ENCODE measurements around the gene THOC7.
A peak's percentile ranks its signal among the peaks of the same experiment; 100 is the strongest.

Gene THOC7

DNA sequence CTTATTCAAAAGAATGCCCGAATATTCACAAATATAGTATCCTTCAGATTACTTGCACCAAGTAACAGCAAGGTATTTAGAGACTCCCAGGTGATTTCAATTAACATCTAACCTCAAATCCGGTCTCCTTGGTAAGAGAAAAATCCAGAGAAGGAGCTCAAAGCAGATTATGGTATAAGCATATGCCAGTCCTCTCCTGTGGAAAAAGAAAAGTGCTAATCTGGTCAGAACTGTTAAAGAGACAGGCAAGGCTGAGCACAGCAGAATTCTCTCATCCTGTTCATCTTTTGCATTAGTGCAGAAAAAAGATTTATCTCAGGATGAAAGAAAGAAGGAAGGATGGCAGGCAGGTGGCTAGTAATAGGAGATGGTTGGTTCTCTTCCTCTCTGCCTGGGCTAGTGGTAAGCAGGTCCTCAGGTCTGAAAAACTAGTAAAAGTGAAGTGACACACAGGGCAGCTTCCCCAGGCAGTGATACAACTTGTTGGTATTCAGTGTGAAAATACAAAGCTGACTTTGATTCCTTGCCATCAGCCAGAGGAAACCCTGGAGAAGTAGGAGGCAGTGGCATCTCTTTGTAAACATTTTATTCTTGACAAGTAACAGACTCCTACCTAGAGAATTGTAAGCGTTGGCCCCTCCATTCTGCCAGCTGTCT, 14.3 kb upstream of the THOC7 start:
- no peak for DNase-seq

DNA sequence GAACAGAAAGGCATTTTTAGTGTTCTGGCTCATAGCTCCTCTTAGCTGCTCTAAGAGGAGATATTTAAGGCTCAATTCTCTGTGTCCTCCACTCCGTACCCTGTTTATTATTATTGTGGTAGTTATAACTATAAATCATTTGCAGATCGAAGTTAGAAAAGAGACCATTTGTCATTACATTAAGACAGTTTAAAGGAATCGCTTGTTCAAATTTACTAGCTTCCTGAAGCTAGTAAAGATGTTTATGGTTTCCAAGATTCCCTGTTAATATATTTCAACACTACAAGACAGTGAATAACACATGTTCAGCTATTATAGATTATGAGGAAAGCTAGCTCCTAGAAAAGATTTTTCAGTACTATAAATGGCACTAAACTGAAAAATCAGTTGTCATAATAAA, 12.7 kb upstream of the THOC7 start:
- no peak for DNase-seq

DNA sequence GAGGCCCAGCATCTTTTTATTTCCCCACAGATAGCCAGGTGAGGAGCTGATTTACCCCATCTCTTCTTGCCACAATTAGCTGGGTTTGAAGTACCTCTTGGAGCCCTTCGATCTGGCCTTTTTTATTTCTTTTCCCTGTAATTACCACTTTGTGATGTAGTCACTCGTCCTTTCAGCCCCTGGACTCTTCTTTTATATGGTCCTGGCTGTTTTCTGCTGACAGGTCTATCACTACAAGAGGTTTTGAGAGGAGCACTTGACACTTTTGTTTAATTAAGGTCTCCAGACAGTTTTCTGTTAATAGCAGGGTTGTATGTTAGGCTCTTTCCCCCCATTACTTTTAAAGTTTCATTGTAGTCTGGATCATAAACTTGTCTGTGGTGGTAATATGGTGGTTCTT, 11.9 kb upstream of the THOC7 start:
- DNase-seq, result no peak

DNA sequence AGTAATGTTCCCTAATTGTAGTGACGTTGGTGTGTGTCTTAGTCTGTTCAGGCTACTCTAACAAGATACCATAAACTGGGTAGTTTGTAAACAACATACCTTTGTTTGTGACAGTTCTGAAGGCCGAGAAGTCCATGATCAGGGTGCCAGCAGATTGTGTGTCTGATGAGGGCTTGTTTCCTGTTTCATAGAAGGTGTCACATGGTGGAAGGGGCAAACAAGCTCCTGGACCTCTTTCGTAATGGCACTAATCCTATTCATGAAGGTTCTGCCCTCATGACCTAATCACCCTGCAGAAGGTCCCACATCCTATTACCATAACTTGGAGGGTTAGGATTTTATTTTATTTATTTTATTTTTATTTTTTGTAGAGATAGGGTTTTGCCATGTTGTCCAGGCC, 11.2 kb upstream of the THOC7 start:
- DNase-seq, result no peak

DNA sequence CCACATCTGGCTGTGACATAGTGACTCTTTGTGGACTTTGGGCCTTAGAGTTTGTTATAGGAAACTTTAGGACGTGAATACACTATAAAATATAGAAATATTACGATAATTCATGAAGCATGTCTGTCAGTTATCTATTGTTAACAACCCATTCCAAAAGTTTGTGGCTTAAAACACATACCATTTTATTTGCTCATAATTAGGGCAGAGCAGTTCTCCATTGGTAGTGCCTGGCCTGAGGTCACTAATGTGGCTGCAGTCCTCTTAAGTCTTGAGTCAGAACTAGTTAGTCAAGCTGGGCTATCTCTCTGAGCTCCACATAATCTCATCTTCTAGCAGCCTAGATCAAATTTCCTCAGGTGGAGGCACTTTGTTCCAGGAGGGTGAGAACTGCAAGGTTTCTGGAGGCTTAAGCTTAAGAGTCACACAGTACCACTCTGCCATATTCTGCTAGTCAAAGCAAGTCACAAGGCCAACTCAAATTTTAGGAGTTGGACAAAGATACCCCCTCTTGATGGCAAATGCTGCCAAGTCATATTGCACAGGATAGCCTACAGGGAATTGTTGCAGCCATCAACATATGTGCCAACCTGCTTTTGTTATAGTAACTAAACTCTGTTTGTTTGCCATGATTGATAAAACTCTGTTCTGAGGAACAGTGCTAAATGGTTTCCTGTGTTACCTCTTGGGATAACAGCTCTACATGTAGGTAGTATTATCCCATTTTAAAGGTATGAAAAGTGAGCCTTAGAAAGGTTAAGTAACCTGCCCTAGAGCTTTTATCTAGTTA, 8.7 kb upstream of the THOC7 start:
- no peak for DNase-seq

DNA sequence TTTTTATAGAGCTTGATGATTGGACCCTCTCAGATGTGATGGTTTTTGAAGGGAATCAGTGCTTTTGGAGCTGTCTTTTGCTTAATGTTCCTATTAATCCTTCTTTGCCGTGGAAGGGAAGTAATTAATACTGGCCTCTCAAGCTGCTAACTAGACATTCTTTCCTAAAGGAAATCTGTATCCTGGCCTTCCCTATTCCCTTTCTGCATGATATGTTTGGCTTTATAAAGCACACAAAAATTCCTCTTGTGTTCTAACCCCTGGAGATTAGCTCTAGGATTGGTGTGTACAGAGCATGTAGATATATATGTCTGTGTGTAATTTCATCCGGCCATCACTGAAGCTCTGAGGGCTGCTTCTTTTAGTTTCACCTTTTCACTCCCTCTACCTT, 7.0 kb upstream of the THOC7 start:
- no peak for DNase-seq

DNA sequence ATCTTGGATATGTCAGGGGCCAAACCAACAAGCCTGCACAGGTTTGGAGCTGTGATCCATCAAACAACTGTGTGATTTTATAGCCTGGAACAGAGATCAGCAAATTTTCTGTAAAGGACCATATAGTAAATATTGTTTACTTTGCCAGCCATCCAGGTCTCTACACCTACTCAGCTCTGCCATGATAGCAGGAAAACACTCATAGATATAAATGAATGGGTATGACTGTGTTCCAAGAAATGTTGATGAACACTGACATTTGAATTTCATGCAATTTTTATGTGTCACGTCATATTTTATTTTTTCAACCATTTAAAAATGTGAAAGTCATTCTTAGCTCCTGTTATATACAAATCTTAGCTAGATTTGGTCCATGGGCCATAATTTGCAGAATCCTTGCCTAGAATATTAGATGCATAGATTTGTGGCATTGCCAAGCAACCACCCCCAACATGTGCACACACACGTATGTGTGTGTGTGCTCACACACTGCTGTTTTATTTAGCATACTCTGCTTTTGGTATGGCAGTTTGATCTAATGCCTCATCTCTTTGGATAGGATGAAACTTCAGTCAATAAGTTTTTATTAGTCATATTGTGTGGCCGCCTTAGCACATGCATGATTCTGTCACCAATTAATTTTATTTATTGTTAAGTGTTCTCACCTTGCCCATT, 6.5 kb upstream of the THOC7 start:
- DNase-seq, result no peak

DNA sequence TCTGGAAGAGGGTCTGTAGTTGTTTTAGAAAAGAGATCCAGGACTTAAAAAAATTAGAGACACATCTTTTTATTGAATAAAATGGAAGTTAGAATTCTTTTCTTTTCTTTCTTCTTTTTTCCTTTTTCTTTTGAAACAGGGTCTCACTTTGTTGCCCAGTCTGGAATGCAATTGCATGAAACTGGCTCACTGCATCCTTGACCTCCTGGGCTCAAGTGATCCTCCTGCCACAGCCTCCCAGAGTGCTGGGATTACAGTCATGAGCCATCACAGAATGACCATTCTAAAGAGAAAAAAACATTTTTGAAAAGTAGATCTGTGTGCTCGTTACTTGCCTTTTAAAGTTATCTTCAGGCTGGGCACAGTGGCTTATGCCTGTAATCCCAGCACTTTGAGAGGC, 3.6 kb upstream of the THOC7 start:
- DNase-seq, result no peak

DNA sequence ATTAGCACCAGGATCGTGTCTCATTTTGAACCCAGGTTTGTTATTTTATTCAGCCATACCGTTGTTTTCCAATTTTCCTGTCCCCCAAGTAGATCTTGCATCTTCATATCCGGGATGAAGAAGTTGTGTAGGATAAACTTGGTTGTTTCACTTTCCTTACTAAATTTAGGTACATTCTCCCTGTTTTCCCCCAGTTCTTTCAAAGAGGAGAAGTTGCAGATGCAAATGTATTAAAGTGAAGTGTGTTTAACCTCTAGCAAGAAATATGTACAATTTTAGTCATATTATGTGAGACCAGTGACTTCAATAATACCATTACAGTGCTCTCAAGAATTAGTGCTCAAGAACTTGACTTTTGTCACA, 1.3 kb upstream of the THOC7 start:
- DNase-seq, result no peak

DNA sequence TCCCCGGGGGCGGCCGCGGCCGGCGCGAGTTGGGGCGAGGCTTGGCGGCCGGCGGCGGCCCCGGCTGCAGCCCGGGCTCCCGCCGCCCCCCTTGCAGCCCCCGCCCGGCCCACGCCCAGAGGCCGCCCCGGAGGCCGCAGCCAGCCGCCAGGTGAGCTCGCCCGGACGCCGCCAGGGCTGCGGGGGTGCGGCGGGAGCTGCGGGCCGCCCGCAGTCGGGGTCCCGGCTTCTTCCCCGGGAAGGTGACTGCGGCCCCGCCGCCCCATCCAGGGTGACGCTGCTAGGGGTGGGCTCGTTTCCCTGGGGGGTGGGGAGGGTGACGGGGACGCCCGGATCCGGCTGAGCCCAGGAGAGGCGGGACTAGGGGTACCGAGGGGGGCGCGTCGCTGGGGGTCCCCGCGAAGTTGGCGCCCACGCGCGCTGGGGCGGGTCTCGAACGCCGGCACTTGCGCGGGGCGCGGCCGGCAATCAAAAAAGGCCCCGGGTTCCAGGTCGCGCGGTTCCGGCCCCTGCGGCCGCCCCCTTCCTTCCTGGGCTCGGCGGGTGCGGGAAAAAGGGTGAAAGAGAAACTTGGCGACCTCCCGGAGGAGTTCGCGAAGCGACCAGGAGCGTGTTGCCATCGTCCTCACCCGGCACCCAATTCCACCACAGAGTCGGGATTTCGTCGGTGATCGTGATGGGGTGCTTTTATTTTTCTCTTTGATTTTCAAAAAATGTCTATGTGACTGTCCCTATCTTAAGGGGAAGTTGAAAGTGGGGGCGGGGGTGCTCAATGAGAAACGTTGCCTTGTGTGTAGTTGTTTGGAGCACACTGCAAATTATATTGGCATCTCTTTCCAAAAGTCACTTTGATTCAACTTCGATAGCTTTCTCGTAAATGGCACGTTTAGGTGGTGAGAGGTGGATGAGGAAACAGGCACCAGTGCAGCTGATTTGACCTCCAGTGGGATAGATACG, 681 bp upstream of the THOC7 start:
- peak in 3 of 4 experiments; percentile 12 to 36 (median 24) for DNase-seq

DNA sequence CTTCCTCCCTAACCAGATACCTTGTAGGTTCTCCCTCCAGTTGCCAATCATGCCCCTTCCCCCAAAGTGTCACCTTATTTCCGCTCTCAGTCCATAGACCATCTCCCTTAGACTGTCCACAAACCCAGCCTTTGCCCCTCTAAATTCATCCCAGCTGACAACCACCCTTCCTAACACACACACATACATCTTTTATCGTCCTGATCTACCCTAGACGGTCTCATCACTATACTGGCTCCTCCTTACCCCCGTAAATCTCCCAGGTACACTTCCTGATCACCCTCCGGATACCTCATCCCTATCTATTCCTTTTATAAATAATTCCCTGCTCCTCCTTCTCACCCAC, 828 bp downstream of the THOC7 start:
- no peak for DNase-seq

DNA sequence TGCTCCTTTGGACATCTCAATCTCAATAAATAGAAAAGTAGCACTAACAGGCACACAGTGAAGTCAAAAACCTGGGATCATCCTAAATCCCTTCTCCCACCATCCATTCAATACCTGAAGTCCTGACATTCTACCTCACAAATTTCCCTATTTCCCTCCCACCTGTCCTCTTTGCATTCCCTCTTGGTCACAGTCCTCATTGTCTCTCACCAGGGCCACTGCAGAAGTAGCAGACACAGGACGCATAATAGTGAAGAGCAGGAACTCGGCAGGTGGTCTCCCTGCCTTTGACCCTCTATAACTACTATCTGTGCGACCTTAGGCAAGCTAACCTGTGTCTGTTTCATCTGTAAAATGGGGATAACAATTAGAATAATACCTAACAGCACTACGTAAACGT, 2.3 kb downstream of the THOC7 start:
- no peak for DNase-seq

DNA sequence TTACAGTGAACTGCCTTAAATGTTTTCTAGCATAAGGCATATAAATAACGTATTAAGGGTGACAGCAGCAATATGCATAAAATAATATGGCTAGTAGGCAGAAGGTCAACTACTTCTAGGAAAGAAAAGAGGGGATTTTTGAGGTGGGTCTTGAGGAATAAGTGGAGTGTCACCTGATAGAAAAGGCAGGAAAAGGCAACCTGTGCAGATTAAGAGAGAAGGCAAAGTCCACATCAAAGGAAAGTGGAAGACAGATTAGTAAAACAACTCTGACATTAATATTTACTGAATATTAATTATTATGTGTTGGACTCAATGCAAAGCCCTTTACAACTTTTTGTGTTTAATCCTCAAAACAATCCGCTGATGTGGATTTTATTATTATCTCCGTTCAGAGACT, 2.8 kb downstream of the THOC7 start:
- DNase-seq, result no peak

DNA sequence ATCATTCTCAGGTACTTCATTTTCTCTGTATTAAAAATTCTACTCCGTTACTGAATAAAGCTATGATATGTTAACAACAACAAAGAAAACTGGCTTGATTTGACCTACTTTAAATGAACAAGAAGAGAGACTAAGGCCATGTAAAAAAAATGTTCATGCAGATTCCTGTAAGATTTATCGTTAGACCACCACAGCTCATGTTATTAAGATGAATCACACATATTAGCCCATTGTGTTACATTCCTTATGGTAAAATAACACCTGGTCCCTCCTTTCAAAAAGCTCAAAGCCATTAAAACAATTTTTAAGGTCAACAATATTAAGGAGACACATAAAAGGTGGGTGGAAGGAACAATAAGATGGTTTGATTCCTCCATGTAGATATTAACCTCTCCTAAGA, 6.3 kb downstream of the THOC7 start:
- no peak for DNase-seq

DNA sequence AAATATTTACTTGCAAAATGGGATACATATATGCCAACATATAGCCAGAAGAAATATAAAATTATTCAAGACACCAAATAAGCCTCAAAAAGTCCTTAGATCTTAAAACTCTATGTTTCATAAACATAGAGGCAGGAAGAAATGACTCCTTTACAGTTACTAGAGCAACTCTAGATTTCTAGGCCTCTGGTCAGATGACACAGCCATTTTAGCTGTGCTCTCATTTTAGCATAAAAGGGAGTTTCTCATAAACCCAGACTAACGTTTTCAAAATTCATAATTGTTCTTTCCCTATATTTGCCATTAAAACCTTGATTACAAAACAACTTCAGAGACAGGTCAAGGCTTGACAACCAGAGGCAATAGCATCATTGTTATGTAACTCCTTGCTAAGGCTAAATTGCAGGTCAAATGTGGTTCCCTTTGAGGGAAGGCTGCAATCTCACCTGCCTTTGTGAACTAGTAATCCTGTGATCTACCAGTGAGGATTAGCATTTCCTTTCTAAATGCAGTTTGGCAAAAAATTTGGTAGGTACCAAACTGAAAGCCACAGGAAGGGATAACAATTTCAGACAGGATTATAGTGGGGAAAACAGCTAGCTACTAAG, 8.2 kb downstream of the THOC7 start:
- no peak for DNase-seq

DNA sequence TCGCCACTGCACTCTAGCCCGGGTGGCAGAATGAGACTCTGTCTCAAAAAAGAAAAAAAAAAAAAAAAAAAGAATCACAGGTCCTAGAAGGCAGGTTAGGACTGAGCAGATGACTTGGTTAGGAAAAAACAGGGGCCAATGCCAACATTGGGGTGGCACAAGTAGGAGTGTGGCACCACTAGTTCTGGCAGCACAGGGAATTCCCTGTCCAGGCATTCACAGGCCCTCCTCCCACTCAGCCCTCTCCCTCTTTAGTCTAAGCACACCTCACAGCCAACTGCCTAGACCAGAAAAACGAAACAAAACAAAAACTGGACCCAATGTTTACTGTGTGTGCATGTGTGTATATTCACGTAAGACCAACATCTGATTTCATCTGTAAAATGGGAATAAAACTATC, 10.5 kb downstream of the THOC7 start:
- DNase-seq, result no peak

DNA sequence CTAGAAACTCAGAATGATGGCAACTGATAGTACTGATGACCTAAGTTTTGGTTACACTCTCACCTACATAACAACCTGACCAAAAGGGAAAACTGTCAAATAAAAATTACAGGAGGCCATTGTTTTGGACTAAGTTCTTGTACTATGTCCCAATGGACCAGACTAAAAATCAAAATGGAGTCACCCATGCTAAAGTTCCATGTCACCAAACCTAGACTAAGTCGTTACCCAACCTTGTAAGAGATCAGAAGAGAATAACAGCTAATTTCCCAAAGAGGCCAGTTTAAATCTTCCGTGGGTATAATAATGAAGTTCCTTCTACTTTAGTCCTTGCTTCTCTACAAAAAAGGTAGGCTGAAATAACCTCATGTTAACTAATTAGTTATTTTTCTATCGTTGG, 12.3 kb downstream of the THOC7 start:
- no peak for DNase-seq

DNA sequence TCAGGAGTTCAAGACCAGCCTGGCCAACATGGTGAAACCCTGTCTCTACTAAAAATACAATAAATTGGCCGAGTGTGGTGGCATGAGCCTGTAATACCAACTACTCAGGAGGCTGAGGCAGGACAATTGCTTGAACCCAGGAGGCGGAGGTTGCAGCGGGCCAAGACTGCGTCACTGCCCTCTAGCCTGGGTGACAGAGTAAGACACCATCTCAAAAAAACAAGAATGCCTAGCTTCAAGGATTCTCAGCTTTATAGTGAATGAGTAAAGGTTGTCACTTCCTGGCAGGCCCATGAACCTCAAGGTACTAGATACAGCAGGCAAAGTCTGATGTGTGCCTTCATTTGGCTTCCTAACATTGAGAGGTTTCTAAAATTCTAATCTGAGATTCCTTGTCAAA, 14.4 kb downstream of the THOC7 start:
- no peak for DNase-seq

DNA sequence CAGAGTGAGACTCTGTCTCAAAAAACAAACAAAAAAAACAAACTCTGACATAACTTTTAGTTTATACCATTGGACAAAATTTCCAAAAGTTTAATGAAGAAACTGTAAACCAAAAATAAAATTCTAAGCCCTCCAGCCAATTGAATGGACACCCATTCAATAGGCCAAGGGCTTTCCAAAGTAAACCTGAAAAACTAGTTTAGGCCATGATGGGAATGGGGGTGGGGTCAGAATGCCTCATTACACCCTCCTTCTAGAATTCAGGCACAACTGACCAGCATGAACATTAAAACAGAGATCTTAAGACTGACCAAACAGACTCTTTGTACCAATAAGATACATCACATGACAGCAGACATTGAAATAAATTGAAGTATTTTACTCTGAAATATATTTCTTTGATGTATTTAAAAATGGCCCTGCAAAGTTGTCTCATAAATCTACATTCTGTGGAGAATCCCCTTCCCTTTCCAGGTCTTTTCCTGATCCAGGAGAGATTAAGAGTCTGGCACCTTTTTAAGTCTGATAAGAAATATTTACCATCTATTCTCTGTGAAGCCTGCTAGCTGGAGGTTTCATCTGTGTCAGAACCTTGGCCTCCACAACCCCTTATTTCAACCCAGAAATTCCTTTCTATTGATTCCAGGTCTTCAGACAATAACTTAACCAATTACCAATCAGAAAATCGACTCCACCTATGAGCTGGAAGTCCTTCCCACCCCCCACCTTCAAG, 15.7 kb downstream of the THOC7 start:
- DNase-seq, result no peak

DNA sequence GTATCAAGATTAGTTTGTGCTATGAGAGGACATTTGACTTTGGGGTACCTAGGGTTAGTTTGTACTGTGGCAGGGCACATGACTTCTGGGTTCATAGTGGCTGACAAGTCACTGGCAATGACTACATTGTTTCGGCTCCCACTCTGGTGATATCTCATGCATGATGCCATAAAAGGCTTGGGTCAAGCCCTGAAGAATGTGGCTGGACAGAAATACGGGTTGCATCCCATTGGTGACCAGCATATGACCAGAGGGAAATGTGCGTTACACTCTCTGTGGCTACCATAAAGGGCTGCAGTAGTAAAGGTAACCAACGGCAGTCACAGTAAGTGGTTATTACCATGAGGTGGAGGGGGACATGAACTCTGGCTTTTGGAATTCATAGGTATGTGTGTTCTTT, 18.4 kb downstream of the THOC7 start:
- no peak for DNase-seq

DNA sequence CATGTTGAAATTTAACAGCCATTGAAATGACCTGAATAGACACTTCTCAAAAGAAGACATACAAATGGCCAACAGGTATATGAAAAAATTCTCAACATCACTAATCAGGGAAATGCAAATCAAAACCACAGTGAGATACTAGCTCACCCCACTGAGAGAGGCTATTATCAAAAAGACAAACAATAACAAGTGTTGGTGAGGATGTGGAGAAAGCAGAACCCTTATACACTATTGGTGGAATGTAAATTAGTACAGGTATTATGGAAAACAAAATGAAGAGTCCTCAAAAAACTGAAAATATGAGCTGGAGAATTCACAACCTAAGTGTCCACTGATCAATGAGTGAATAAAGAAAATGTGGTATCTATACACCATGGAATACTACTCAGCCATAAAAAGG, 21.5 kb downstream of the THOC7 start:
- DNase-seq, result no peak

DNA sequence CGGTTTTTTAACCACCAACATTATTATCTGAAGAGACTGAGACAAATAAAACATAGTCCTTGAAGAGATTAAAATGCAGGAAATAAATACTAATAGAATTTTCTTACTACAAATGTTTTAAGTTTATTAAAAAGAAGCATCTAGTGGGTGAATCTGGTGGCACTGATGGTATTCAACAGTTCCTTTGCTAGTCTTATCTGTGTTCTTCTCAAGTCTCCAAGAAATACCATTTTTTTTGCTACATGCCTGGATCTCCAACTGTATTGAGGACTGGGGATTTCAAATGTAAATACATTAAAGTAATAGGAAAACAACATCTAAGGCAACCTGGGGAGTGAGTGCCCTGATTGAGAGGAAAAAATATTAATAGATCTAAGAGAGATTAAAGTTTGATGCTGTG, 21.9 kb downstream of the THOC7 start:
- DNase-seq, result no peak
